DMS79 treated with DMSO at 0.1 percent for 48 hours (cell line): ENCODE results near the gene RDX.
"Not testable (repeated sequence)": the region's sequence is repeated elsewhere in the genome, so short reads cannot be mapped to it uniquely, and the experiment has no call there.

Experiments used
- DNase-seq: peaks from one replicate; lab custom pipeline; 2025; lab: John Stamatoyannopoulos, UW

The RDX gene

GRCh38 chr11:110296226-110297075, at the start of gene RDX:
RDX (minus strand) TSS chr11:110296614; CDS start chr11:110279692, 16,922 bp downstream.
- peak; percentile 90 for DNase-seq

- no peak for DNase-seq
These were observed 49.3 kb upstream of the RDX start for GRCh38 chr11:110345743-110346142.

- DNase-seq: no peak
These were observed 44.0 kb upstream of the RDX start for GRCh38 chr11:110340436-110340835.

- DNase-seq: no peak
These were observed 43.2 kb upstream of the RDX start for GRCh38 chr11:110339456-110340250.

GRCh38 chr11:110338684-110339083, 42.3 kb upstream of the RDX start:
- DNase-seq: peak; percentile 16

- DNase-seq: no peak
These were observed 41.3 kb upstream of the RDX start for GRCh38 chr11:110337570-110338193.

- no peak for DNase-seq
These were observed 39.6 kb upstream of the RDX start for GRCh38 chr11:110336054-110336453.

- DNase-seq: no peak
These were observed 38.9 kb upstream of the RDX start for GRCh38 chr11:110335358-110335757.

GRCh38 chr11:110331626-110332025, 35.2 kb upstream of the RDX start:
- DNase-seq: no peak

- no peak for DNase-seq
These were observed 33.0 kb upstream of the RDX start for GRCh38 chr11:110329445-110329844.

GRCh38 chr11:110327508-110327907, 31.1 kb upstream of the RDX start:
- no peak for DNase-seq

- no peak for DNase-seq
These were observed 27.4 kb upstream of the RDX start for GRCh38 chr11:110323786-110324185.

- no peak for DNase-seq
These were observed 23.1 kb upstream of the RDX start for GRCh38 chr11:110319501-110319900.

GRCh38 chr11:110318638-110319404, 22.4 kb upstream of the RDX start:
- no peak for DNase-seq

GRCh38 chr11:110317516-110317932, 21.1 kb upstream of the RDX start:
- DNase-seq: peak; percentile 83

- no peak for DNase-seq
These were observed 18.1 kb upstream of the RDX start for GRCh38 chr11:110314366-110315095.

GRCh38 chr11:110312670-110313069, 16.3 kb upstream of the RDX start:
- DNase-seq: no peak

- DNase-seq: no peak
These were observed 15.6 kb upstream of the RDX start for GRCh38 chr11:110311783-110312579.

GRCh38 chr11:110308071-110308470, 11.7 kb upstream of the RDX start:
- DNase-seq: no peak

- DNase-seq: not testable (repeated sequence)
These were observed 9.6 kb upstream of the RDX start for GRCh38 chr11:110306019-110306388.
